ENCODE measurements around the gene BNIP1.
"Not testable (repeated sequence)": the region's sequence is repeated elsewhere in the genome, so short reads cannot be mapped to it uniquely, and the experiment has no call there.

Gene BNIP1, protein sequence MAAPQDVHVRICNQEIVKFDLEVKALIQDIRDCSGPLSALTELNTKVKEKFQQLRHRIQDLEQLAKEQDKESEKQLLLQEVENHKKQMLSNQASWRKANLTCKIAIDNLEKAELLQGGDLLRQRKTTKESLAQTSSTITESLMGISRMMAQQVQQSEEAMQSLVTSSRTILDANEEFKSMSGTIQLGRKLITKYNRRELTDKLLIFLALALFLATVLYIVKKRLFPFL

GRCh38 chr5:173144200-173145176, at the start of gene BNIP1:
Gene BNIP1, plus strand, starts transcription at chr5:173144531. Its CDS starts 15 bp downstream, at chr5:173144546.
- peak; percentile 100 for DNase-seq

DNA sequence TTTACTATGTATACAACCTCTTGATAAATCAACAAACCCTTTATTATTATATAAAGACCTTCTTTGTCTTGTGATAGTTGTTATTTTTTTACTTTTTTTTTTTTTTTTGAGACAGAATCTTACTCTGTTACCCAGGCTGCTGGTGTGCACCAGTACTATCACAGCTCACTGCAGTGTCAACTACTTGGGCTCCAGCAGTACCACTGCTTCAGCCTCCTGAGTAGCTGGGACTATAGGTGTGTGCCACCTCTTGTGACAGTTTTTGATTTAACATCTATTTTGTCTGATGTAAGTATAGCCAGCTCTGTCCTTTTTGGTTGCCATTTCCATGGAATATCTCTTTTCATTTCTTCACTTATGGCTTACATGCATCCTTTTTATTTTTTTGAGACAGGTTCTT, 45.5 kb upstream of the BNIP1 start:
- DNase-seq, result no peak

DNA sequence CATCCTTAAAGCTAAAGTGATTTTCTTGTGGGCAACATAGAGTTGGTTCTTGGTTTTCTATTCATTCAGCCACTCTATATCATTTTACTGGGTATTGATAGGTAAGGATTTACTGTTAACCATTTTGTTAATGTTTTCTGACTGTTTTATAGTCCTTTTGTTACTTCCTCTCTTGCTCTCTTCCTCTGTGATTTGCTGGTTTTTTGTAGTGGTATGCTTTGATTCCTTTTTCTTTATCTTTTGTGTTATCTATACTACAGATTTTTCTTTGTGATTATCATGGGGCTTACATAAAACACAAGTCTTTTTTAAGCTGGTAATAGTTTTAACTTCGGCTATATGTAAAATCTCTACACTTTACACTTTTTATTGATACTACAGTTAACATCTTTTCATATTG, 44.9 kb upstream of the BNIP1 start:
- no peak for DNase-seq

DNA sequence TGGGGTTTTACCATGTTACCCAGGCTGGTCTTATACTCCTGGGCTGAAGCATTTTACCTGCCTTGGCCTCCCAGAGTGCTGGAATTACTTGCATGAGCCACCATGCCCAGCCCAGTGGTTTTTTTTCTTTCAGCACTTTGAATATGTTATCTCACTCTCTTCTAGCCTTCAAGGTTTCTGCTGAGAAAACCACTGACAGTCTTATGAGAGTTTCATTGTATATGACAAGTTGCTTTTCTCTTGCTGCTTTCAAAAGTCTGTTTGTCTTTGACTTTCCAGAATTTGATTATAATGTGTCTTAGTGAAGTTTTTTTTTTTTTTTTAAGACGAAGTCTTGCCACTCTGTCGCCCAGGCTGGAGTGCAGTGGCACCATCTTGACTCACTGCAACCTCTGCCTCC, 43.1 kb upstream of the BNIP1 start:
- no peak for DNase-seq

GRCh38 chr5:173103411-173103810, 40.9 kb upstream of the BNIP1 start:
- DNase-seq, result no peak

DNA sequence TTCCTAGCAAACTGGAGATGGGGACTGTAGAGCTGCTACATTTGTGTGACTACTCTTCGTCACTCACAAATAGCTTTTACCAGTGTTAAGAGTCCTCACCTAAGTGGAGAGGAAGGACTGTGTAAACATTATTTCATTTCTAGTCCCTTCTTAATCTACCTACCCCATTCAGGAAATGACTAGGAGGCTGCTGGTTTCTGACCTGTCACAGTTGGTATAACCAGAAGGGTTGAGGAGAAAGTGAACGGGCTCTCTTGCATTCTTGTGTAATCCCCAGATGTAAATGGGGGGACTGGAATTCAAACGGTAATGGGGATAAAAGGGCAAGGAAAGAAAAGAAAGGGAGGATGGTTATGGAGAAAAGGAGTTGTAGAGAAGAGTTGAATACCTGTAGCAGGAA, 35.4 kb upstream of the BNIP1 start:
- peak; percentile 65 for DNase-seq

DNA sequence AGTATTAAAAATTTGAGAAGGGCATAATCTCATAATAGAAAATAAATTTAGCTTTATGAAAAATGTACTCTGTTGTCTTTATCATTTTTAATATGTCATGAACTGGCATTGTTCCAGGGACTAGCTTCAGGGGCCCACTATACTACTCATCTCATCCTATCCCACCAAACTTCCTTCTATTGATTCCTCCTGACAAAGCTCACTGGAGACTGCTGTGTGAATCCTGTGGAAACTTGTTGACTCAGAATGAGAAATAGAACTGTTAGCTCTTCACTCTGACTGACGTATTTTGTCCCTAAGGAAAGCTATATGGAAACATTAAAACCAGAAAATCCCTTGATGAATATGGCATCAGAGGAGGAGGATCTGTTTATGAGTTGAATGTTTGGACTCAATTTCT, 29.8 kb upstream of the BNIP1 start:
- DNase-seq, result no peak

GRCh38 chr5:173119719-173120118, 24.6 kb upstream of the BNIP1 start:
- no peak for DNase-seq

GRCh38 chr5:173123416-173123815, 20.9 kb upstream of the BNIP1 start:
- DNase-seq, result no peak

DNA sequence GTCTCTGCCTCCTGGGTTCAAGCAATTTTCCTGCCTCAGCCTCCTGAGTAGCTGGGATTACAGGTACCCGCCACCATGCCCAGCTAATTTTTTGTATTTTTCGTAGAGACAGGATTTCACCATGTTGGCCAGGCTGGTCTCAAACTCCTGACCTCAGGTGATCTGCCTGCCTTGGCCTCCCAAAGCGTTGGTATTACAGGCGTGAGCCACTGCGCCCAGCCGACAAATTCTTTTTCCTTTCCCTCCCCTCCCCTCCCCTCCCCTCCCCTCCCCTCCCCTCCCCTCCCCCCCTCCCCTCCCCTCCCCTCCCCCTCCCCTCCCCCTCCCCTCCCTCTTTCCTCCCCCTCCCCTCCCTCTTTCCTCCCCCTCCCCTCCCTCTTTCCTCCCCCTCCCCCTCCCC, 12.2 kb upstream of the BNIP1 start:
- not testable (repeated sequence) for DNase-seq

DNA sequence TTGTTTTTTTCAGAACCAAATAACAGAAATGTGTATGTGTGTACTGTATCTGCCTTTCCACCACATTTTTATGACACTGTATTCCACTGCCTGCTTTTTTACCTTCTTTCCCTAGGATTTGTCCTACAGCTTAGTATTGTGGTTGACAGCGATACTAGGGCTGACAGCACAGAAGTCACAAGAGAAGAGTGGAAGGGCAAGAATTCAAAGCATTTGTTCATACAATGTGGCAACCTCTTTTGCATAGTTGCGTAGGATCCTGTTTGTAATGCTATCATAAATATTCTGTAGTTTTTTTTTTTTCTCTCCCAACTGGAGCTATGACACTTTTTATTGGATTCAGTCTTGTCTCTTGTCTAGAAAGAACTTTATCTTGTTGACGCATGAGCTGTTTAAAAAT, 5.6 kb upstream of the BNIP1 start:
- no peak for DNase-seq

DNA sequence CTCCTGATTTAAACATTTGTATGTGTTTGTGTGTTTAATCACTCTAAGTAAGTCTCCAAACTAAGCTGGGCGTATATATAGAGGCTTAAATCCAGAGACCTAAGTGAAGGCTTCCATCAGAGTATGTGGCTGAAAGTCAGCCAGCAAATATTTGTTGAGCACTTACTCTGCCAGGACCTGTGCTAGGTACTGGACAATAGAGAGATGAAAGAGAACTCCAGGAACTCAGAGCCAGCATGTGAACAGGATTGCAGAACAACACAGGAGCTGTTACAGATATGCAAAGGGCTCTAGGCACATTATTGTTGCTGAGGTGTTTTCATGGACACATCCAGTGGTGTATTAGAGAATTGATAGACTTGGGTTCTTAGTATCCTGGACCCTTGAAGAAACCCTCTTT, 4.7 kb upstream of the BNIP1 start:
- DNase-seq, result peak; percentile 67

DNA sequence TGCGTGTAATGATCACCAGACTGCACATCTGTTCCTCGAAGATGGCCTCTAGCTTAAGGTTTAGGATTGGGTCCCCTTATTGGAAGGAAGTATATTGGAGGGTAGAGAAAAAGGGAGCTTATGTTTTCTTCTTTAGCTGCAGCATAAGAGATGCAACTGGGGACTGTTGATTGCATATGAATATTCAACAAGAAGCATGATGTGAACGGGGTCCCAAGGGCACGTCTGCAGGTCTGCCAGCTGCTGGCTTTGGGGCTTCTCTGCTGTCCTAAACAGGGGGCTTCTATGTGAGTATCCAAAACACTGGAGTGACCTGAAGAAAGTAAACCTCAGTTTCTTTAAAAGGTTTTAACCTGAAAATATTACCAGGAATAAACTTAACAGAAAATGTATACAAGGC, 3.6 kb upstream of the BNIP1 start:
- DNase-seq, result no peak

DNA sequence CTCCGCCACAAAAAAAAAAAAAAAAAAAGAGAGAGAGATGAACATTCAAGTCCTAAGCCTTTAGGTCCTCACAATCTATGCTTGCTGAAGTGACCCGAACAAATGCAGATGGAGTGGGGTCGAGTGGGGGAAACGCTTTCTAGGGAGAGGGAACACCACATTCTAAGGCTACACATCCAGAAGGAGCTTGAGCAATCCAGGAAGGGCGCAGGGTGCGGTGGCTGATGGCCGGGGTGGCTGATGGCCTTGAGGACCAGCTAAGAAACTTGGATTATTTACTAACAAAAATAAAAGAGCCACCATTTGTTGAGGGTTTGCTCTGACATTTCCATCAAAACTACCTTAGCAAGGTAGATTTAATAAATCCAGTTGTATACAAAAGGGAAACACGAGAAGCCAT, 764 bp upstream of the BNIP1 start:
- no peak for DNase-seq

DNA sequence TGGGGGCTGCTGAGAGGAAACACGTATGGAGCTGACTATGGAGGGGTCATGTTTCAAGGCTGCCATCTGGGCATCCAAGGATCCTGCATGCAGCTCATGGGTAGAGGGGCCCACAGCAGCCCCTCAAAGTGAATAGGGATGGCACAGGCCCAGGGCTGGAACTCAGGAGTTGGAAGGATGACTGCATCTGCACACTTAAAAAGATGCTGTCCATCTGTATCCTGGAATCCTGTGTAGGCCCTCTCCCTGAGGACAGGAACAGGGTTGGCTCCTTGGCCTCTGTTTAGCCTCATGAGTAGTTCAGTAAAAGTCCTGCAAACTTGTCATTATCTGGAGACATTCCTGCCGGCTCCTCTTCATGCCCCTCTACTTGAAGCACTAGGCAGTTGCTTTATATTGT, 4.0 kb downstream of the BNIP1 start:
- DNase-seq, result no peak

DNA sequence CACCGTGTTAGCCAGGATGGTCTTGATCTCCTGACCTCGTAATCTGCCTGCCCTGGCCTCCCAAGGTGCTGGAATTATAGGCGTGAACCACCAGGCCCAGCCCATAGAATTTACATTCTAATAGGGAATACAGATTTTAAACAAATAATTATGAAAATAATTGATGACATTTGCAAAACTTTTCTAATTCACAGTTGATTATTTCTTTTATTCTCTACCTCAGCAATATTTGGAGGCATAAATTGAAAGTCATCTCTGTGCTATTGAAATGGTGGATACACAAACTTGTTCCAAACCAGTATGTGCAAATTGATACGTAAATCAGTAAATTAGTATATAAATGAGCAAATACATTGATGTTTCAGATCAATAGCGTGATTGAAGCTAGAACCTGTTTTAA, 8.2 kb downstream of the BNIP1 start:
- DNase-seq, result no peak

- DNase-seq, result no peak
Observed at GRCh38 chr5:173153842-173154241, 9.5 kb downstream of the BNIP1 start.

- DNase-seq, result not testable (repeated sequence)
Observed at GRCh38 chr5:173154619-173155018, 10.3 kb downstream of the BNIP1 start.

DNA sequence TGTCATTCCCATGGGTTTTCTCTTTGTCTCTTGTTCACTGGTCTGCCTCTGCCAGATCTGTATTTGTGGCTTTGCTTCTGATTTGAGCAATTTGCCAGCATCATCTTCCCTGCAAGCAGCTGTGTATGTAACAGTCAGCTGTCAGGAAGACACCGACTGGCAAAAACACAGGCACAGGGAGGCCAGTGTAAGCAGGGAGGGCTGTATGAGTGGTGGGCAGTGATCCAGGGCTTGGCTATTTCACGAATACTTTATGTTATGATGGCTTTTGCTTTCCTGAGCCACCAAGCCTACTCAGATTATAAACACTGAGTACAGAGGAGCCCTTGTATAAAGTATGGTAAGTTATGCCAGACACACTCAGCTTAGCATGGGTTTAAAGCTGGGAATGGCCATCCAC, 11.6 kb downstream of the BNIP1 start:
- no peak for DNase-seq

DNA sequence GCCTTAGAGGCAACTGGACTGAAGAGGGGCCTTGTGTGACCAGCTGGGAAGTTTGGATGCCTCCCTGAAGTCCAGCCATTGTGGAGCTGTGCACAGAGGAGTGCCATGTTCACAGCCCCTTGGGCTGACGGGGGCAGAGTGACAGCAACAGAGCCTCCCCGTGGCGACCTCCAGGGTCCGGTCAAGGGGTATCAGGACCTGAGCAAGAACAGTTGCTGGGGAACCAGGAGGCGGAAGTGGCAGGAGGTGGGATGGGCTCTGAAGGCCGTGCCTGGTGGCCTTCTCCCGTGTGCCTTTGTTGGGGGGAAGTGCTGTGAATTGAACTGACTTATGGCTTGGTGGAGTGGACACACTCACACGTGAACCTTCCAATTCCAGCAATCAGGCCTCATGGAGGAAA, 14.0 kb downstream of the BNIP1 start:
- DNase-seq, result no peak

- no peak for DNase-seq
Observed at GRCh38 chr5:173159256-173159655, 14.9 kb downstream of the BNIP1 start.

DNA sequence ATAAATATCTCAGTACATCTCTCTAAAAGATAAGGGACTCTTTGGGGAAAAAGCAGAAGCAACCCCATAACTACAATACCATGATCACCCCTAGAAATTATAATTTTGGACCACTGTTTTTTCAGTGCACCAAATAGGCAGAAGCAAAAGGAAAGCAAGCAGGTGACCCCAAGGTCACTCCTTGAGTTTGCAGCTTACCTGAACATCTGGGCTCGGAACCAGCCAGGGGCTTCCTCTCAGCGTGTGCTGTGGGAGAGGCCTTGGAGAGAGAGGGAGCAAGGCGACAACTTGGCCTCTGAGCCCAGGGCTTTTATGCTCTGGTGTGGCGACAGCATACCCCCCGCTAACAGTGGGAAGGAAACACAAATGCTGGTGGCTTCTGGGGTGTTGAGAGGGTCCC, 16.8 kb downstream of the BNIP1 start:
- no peak for DNase-seq

GRCh38 chr5:173163219-173163618, 18.9 kb downstream of the BNIP1 start:
- DNase-seq, result no peak

Data from DMS53 (cell line).